Ishikawa (cell line): ENCODE results near the gene ZBTB16.

Experiments
- CEBPB ChIP-seq: IDR thresholded peaks from 2 replicates; pipeline ENCODE4 v1.6.1; 2012
- CREB1 ChIP-seq: IDR thresholded peaks from 2 replicates; pipeline ENCODE4 v1.6.1; 2012; ENCODE audit warnings: low read depth
- EGR1 ChIP-seq: IDR thresholded peaks from 2 replicates; pipeline ENCODE4 v1.6.1; 2012
- EP300 ChIP-seq: IDR thresholded peaks from 2 replicates; pipeline ENCODE4 v1.6.1; 2012; ENCODE audit warnings: borderline replicate concordance
- FOXM1 ChIP-seq: IDR thresholded peaks from 2 replicates; pipeline ENCODE4 v1.6.1; 2012; ENCODE audit warnings: low read depth, borderline replicate concordance
- MAX ChIP-seq: IDR thresholded peaks from 2 replicates; pipeline ENCODE4 v1.6.1; 2012
- NFIC ChIP-seq: IDR thresholded peaks from 2 replicates; pipeline ENCODE4 v1.6.1; 2012
- RAD21 ChIP-seq: IDR thresholded peaks from 2 replicates; pipeline ENCODE4 v1.6.1; 2012; ENCODE audit warnings: low read depth
- REST ChIP-seq: IDR thresholded peaks from 2 replicates; pipeline ENCODE4 v1.6.1; 2012; ENCODE audit warnings: low read depth, mild to moderate bottlenecking
- TAF1 ChIP-seq: IDR thresholded peaks from 2 replicates; pipeline ENCODE4 v1.6.1; 2012; ENCODE audit warnings: low read depth, mild to moderate bottlenecking
- TCF12 ChIP-seq: IDR thresholded peaks from 2 replicates; pipeline ENCODE4 v1.6.1; 2012; ENCODE audit warnings: low read depth
- TEAD4 ChIP-seq: IDR thresholded peaks from 2 replicates; pipeline ENCODE4 v1.6.1; 2012
- YY1 ChIP-seq: IDR thresholded peaks from 2 replicates; pipeline ENCODE4 v1.6.1; 2012; ENCODE audit warnings: low read depth
- ZBTB7A ChIP-seq: IDR thresholded peaks from 2 replicates; pipeline ENCODE4 v1.6.1; 2012; ENCODE audit warnings: low read depth
- TF ChIP-seq, protein P1 (sequence below): IDR thresholded peaks from 2 replicates; pipeline ENCODE4 v1.6.1; 2012

Gene ZBTB16

DNA sequence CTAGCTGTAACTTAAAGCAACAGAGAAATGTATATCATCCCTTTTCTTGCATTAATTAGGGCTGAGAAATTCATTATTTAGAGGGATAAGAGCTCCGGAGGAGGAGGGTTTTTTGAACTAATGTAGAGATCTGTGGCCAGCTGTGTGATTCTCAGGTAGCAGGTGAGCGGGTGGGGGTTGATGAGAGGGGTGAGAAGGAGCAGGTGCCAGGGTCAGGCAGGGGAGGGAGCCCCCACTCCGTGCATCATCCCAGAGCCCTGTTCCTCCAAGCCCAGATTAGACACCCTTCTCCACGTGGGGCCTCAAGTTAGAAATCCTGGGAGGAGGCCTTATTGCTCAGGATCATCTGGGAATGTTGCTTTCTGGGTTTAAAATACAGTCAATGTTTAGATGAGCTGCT lies 24.9 kb downstream of the ZBTB16 start:
- TF ChIP-seq TEAD4 (no peak), EP300 (no peak), MAX (no peak), ZBTB7A (no peak), CEBPB (no peak), NFIC (no peak), TCF12 (no peak), TAF1 (no peak)

- no peak for TF ChIP-seq TAF1
- no peak for TF ChIP-seq CREB1
- TF ChIP-seq YY1: no peak
Observed at GRCh38 chr11:114085965-114086793, 26.7 kb downstream of the ZBTB16 start.

DNA sequence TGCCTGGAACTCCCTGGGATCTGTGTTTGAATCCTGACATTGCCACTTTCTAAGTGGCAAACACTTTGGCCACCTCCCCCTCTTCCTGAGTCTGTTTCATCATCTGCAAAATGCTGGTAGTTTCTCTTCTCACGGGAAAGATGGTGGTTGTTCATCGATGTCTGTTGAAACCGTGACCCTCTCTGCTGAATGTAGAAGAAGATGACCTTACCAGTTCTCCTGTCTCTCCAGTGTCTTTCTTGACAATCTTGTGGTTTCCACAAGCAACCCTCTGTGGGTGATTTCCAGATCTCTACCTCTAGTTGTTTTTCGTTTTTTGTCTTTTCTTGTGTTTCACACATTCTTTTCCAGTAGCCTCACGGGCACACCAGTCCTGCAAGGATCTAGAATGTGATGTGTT lies 27.5 kb downstream of the ZBTB16 start:
- TF ChIP-seq NFIC (no peak), ZBTB7A (no peak), EP300 (no peak), MAX (no peak), RAD21 (no peak), FOXM1 (no peak)
- TF ChIP-seq, protein P1, sequence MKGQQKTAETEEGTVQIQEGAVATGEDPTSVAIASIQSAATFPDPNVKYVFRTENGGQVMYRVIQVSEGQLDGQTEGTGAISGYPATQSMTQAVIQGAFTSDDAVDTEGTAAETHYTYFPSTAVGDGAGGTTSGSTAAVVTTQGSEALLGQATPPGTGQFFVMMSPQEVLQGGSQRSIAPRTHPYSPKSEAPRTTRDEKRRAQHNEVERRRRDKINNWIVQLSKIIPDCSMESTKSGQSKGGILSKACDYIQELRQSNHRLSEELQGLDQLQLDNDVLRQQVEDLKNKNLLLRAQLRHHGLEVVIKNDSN: no peak

DNA sequence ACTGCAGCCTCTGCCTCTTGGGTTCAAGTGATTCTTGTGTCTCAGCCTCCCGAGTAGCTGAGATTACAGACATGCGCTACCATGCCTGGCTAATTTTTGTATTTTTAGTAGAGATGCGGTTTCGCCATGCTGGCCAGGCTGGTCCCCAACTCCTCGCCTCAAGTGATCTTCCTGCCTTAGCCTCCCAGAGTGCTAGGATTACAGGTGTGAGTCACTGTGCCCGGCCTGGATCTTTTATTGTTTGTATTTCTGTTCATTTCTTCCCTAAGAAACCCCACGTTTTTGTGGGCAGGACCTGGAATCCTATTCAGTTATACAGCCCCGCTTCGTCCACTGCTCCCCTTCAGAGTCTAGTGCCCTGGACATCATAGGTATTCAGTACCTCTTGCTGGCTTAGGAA lies 28.7 kb downstream of the ZBTB16 start:
- TF ChIP-seq YY1 (no peak), EGR1 (no peak), NFIC (no peak), FOXM1 (no peak), MAX (no peak), ZBTB7A (no peak)

DNA sequence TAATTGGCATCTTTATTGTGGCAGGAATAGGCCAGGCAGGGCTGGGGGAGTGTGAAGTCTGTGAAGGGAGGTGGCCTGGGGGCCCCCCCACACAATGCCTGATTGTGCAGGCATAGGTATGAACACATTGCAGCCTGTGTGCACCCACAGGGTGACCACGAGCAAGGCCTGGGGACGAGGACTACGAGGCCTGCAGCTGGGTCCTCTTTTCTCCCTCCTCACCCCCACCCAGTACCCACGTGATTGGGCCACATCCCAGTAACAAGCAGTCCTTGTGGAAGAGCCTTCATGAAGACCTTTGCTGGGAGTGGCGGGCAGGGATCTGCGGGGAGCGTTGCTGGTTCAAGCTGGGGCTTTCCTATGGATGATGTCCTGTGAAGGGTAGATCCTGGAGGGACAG lies 29.3 kb downstream of the ZBTB16 start:
- no peak for TF ChIP-seq CREB1
- no peak for TF ChIP-seq TEAD4
- no peak for TF ChIP-seq TCF12
- TF ChIP-seq EGR1: no peak
- TF ChIP-seq REST: no peak
- no peak for TF ChIP-seq NFIC
- no peak for TF ChIP-seq ZBTB7A
- TF ChIP-seq EP300: no peak
- TF ChIP-seq FOXM1: no peak
- TF ChIP-seq, protein P1: no peak

GRCh38 chr11:114089748-114090147 lies 30.2 kb downstream of the ZBTB16 start:
- TF ChIP-seq TCF12: no peak

GRCh38 chr11:114090225-114090910 lies 30.9 kb downstream of the ZBTB16 start:
- TF ChIP-seq EGR1 (no peak), TCF12 (no peak), CREB1 (no peak), MAX (no peak), YY1 (no peak), REST (no peak), RAD21 (no peak), TAF1 (no peak), CEBPB (no peak)
